ENCODE measurements around the gene DNM3.
"Not testable (repeated sequence)": the region's sequence is repeated elsewhere in the genome, so short reads cannot be mapped to it uniquely, and the experiment has no call there.

Gene DNM3

GRCh38 chr1:172024944-172025738 is 183.8 kb downstream of the DNM3 start:
- not testable (repeated sequence) for DNase-seq (ENCODE audit: low spot score)

- no peak for DNase-seq (ENCODE audit: low spot score)
Observed at GRCh38 chr1:172040466-172040865, 199.2 kb downstream of the DNM3 start.

GRCh38 chr1:172041102-172041501 is 199.8 kb downstream of the DNM3 start:
- no peak for DNase-seq (ENCODE audit: low spot score)

- no peak for DNase-seq (ENCODE audit: low spot score)
Observed at GRCh38 chr1:172041742-172042141, 200.4 kb downstream of the DNM3 start.

- DNase-seq (ENCODE audit: low spot score), result no peak
Observed at GRCh38 chr1:172043900-172044299, 202.6 kb downstream of the DNM3 start.

- DNase-seq (ENCODE audit: low spot score), result no peak
Observed at GRCh38 chr1:172051898-172052297, 210.6 kb downstream of the DNM3 start.

GRCh38 chr1:172054172-172054571 is 212.9 kb downstream of the DNM3 start:
- no peak for DNase-seq (ENCODE audit: low spot score)

- not testable (repeated sequence) for DNase-seq (ENCODE audit: low spot score)
Observed at GRCh38 chr1:172055816-172056419, 214.6 kb downstream of the DNM3 start.

GRCh38 chr1:172068334-172068733 is 227.0 kb downstream of the DNM3 start:
- no peak for DNase-seq (ENCODE audit: low spot score)

- no peak for DNase-seq (ENCODE audit: low spot score)
Observed at GRCh38 chr1:172069051-172069450, 227.8 kb downstream of the DNM3 start.

GRCh38 chr1:172069534-172069933 is 228.2 kb downstream of the DNM3 start:
- DNase-seq (ENCODE audit: low spot score), result no peak

- DNase-seq (ENCODE audit: low spot score), result no peak
Observed at GRCh38 chr1:172070055-172070454, 228.8 kb downstream of the DNM3 start.

GRCh38 chr1:172071746-172072145 is 230.4 kb downstream of the DNM3 start:
- no peak for DNase-seq (ENCODE audit: low spot score)

GRCh38 chr1:172079859-172080258 is 238.6 kb downstream of the DNM3 start:
- not testable (repeated sequence) for DNase-seq (ENCODE audit: low spot score)

- no peak for DNase-seq (ENCODE audit: low spot score)
Observed at GRCh38 chr1:172083191-172083590, 241.9 kb downstream of the DNM3 start.

- DNase-seq (ENCODE audit: low spot score), result no peak
Observed at GRCh38 chr1:172084876-172085275, 243.6 kb downstream of the DNM3 start.

GRCh38 chr1:172085317-172085716 is 244.0 kb downstream of the DNM3 start:
- no peak for DNase-seq (ENCODE audit: low spot score)

GRCh38 chr1:172086137-172086536 is 244.8 kb downstream of the DNM3 start:
- DNase-seq (ENCODE audit: low spot score), result no peak

- DNase-seq (ENCODE audit: low spot score), result no peak
Observed at GRCh38 chr1:172088256-172088655, 247.0 kb downstream of the DNM3 start.

GRCh38 chr1:172089768-172090510 is 248.6 kb downstream of the DNM3 start:
- no peak for DNase-seq (ENCODE audit: low spot score)

- DNase-seq (ENCODE audit: low spot score), result no peak
Observed at GRCh38 chr1:172090511-172090817, 249.2 kb downstream of the DNM3 start.

GRCh38 chr1:172095846-172096245 is 254.5 kb downstream of the DNM3 start:
- no peak for DNase-seq (ENCODE audit: low spot score)

GRCh38 chr1:172105230-172105629 is 263.9 kb downstream of the DNM3 start:
- no peak for DNase-seq (ENCODE audit: low spot score)
